AG04449 (cell line): ENCODE measurements around the gene USP9X.

Experiments
- CTCF ChIA-PET: fragments of 350-600 bp; formaldehyde crosslinking; extraction: SDS; loops from one replicate; lab custom pipeline; 2021; ENCODE audit warnings: antibody characterized with exemption; lab: Yijun Ruan, JAX
- POLR2A ChIA-PET: fragments of 400-600, 350-600 bp; formaldehyde crosslinking; extraction: SDS; loops from one replicate; lab custom pipeline; 2020; ENCODE audit warnings: antibody characterized with exemption, inconsistent platforms; lab: Yijun Ruan, JAX
- DNase-seq: peaks from one replicate; pipeline ENCODE4 v3.0.0-alpha.2; 2010; ENCODE audit warnings: low read depth, low spot score
- H3K4me3 ChIP-seq: 2 replicates; pipeline ENCODE4 v1.5.1; 2011; ENCODE audit warnings: low read depth, mild to moderate bottlenecking, control low read depth, low read length
- TF ChIP-seq, protein P1 (sequence below): IDR thresholded peaks from one replicate; pipeline ENCODE4 v1.5.1; 2011; ENCODE audit warnings: mild to moderate bottlenecking, moderate library complexity, low read length, control low read depth, inconsistent platforms; ENCODE audit not compliant: insufficient read depth; ENCODE audit errors: missing control alignments

Gene USP9X

DNA sequence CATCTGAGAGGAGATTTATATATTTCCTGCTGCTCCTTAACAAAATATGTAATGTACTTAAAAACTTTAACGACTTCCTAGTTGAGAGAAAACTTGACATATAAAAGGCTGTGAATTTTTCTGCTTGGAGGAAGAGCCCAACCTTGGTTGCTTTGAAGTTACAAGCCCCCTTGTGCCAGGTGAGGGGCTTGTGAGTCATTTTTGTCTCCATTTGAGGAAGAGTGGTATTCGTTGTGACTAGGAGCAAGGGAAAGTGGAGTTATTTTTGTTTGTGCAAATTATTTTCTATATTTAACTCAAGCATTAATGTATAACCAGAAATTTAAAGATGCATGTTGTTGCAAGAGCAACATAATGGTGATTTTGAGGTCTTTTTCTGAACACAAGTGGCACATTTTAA lies 149.7 kb downstream of the USP9X start:
- no peak for DNase-seq
- ChIA-PET CTCF (no interaction called here), POLR2A (interaction anchor here (0.6 kb wide), 1 partner anchor 33 kb away, joined by 3 read pairs; no protein-coding TSS in a partner anchor)
- no peak overlapping the region for H3K4me3 ChIP-seq
- TF ChIP-seq, protein P1, sequence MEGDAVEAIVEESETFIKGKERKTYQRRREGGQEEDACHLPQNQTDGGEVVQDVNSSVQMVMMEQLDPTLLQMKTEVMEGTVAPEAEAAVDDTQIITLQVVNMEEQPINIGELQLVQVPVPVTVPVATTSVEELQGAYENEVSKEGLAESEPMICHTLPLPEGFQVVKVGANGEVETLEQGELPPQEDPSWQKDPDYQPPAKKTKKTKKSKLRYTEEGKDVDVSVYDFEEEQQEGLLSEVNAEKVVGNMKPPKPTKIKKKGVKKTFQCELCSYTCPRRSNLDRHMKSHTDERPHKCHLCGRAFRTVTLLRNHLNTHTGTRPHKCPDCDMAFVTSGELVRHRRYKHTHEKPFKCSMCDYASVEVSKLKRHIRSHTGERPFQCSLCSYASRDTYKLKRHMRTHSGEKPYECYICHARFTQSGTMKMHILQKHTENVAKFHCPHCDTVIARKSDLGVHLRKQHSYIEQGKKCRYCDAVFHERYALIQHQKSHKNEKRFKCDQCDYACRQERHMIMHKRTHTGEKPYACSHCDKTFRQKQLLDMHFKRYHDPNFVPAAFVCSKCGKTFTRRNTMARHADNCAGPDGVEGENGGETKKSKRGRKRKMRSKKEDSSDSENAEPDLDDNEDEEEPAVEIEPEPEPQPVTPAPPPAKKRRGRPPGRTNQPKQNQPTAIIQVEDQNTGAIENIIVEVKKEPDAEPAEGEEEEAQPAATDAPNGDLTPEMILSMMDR = no peak

DNA sequence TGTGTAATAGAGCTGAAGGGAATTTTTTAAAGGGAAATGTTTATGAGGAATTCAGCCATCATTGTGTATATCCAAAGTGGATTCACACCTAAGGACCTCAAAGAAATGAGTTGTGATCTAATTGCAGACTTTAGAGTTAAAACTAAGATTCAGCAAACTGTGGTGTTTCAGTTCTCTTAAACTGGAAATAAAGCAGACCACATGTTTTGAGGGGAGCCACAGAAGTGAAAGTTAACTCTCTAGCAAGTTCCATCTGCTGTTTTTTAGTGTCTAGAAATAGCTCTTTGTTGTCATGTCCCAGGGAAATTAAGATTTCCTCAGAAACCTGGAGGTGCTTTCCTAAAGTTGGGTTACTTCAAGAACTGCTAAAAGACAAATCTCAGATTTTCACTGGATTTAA lies 151.4 kb downstream of the USP9X start:
- CTCF ChIA-PET = interaction anchor here (1.3 kb wide), 1 partner anchor 18 kb away, joined by 4 read pairs; no protein-coding TSS in a partner anchor
- no peak overlapping the region for H3K4me3 ChIP-seq
- TF ChIP-seq, protein P1 = no peak
- no peak for DNase-seq
- POLR2A ChIA-PET = no interaction called here

DNA sequence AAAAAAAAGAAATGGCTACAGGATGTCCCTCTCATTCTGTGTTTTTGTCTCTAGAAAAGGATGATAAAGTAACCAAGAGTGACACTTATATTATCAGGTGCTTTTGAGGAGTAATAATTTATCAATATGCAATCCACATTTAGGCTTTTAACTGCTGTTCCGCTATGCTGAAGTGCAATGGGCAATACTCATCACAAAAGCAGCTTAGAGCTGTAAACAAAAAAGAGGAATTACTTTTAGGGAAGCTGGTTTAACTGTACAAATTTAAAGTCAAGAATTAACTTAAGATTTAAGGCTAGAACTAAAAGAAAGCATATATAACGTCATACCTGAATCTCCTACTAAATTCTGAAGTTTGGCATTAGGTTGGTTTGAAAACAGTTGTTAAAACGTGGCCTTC lies 155.3 kb downstream of the USP9X start:
- DNase-seq = no peak
- CTCF ChIA-PET = interaction anchor here (1.0 to 1.6 kb wide), 3 partner anchors 12 to 104 kb away, joined by 3 to 10 read pairs (median 3); no protein-coding TSS in a partner anchor
- TF ChIP-seq, protein P1 = no peak
- no peak overlapping the region for H3K4me3 ChIP-seq
- POLR2A ChIA-PET = no interaction called here

DNA sequence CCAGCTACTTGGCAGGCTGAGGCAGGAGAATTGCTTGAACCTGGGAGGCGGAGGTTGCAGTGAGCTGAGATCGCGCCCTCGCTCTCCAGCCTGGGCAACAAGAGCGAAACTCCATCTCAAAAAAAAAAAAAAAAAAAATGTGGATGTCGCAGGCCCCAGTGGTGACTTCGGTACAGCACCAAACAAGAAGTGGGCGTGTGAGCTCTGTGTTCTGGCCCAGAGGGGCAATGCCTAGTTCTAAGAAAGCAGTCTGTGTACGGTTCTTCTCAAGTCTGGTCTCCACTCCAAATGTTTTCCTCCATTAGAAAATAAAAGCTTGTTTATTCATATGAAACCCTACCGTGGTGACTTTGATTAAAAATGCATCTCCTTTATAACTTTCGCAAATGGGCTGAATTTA lies 156.7 kb downstream of the USP9X start:
- no peak for DNase-seq
- no peak overlapping the region for H3K4me3 ChIP-seq
- ChIA-PET CTCF (interaction anchor here (1.1 to 1.6 kb wide), 3 partner anchors 11 to 16 kb away, joined by 3 to 10 read pairs (median 4); no protein-coding TSS in a partner anchor), POLR2A (no interaction called here)
- TF ChIP-seq, protein P1 = no peak

DNA sequence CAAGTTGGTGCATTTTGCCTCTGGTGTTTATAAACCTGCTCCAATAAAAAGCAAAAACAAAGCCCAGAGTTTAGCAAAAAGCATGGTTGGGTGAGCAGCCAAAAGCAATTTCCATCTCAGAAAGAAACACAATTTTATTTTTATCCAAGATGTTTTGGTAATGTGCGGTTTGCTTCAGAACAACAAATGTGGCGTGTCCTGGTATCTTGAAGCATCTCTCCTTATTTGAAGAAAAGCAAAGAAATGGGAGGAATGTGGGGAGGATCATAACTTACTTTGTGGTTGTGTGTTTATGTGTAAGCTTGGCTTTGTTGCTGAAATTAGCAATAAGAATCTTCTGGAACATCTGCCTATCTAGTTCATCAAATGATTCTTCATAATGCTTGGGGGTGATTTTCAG lies 160.4 kb downstream of the USP9X start:
- CTCF ChIA-PET = interaction anchor here (1.7 kb wide), 1 partner anchor 8 kb away, joined by 8 read pairs; no protein-coding TSS in a partner anchor
- TF ChIP-seq, protein P1 = no peak
- no peak overlapping the region for H3K4me3 ChIP-seq
- no peak for DNase-seq
- POLR2A ChIA-PET = interaction anchor here (0.5 kb wide), 1 partner anchor 31 kb away, joined by 3 read pairs; no protein-coding TSS in a partner anchor

DNA sequence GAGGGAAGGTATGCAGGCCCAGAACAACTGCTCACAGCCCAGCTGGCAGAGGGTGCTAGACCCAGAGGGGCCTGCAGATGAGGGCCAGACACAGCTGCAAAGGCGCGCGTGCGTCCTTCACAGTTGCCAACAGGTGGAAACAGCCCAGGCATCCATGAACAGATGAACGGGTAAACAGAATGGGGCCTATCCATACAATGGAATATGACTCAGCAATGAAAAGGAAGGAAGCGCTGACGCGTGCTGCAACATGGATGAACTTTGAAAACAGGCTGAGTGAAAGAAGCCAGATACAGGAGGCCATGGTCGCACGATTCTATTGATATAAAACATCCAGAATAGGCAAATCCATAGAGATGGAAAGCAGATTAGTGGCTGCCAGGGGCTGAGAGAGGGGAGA lies 165.6 kb downstream of the USP9X start:
- TF ChIP-seq, protein P1 = no peak
- no peak for DNase-seq
- H3K4me3 ChIP-seq = no peak overlapping the region
- ChIA-PET POLR2A (no interaction called here), CTCF (no interaction called here)
